H9 (cell line): ENCODE data around the gene LINC01488. TPM values are rescaled to one million over a fixed set of nuclear protein-coding genes. Genes with fewer than 3 reads are reported as not detected.

Experiments
- DNase-seq: peaks from one replicate; pipeline ENCODE4 v3.0.0-alpha.2; 2017
- H2AFZ ChIP-seq: one replicate; pipeline ENCODE4 v1.6.1; 2013; ENCODE audit warnings: mild to moderate bottlenecking, low read length, control low read depth, moderate library complexity
- H2AK5ac ChIP-seq: 2 replicates; pipeline ENCODE4 v1.6.1; 2013; ENCODE audit warnings: low read length, control low read depth, mixed read lengths; ENCODE audit not compliant: insufficient read length
- H2BK120ac ChIP-seq: one replicate; pipeline ENCODE4 v1.6.1; 2013; ENCODE audit warnings: low read depth, mild to moderate bottlenecking, low read length, control low read depth, inconsistent platforms; ENCODE audit not compliant: poor library complexity, severe bottlenecking
- H2BK12ac ChIP-seq: 2 replicates; pipeline ENCODE4 v1.6.1; 2013; ENCODE audit warnings: low read length, control low read depth, mixed read lengths, low read depth; ENCODE audit not compliant: insufficient read length
- H2BK15ac ChIP-seq: 2 replicates; pipeline ENCODE4 v1.6.1; 2013; ENCODE audit warnings: low read depth, low read length, control low read depth
- H2BK20ac ChIP-seq: one replicate; pipeline ENCODE4 v1.6.1; 2013; ENCODE audit warnings: low read depth, mild to moderate bottlenecking, low read length, control low read depth, inconsistent platforms; ENCODE audit not compliant: poor library complexity, severe bottlenecking
- H2BK5ac ChIP-seq: 2 replicates; pipeline ENCODE4 v1.6.1; 2013; ENCODE audit warnings: low read length, control low read depth, mixed read lengths; ENCODE audit not compliant: insufficient read length
- H3K14ac ChIP-seq: 2 replicates; pipeline ENCODE4 v1.6.1; 2013; ENCODE audit warnings: low read length, control low read depth; ENCODE audit not compliant: insufficient read depth
- H3K18ac ChIP-seq: 2 replicates; pipeline ENCODE4 v1.6.1; 2013; ENCODE audit warnings: low read depth, mild to moderate bottlenecking, mixed read lengths, low read length, control low read depth; ENCODE audit not compliant: insufficient read length
- H3K23ac ChIP-seq: 2 replicates; pipeline ENCODE4 v1.6.1; 2013; ENCODE audit warnings: low read length, control low read depth, mixed read lengths, low read depth; ENCODE audit not compliant: insufficient read length
- H3K23me2 ChIP-seq: 2 replicates; pipeline ENCODE4 v1.6.1; 2013; ENCODE audit warnings: low read depth, mild to moderate bottlenecking, mixed read lengths, low read length, control low read depth; ENCODE audit not compliant: insufficient read length, poor library complexity, severe bottlenecking
- H3K27ac ChIP-seq: 2 replicates; pipeline ENCODE4 v1.5.1; 2013; ENCODE audit warnings: low read length, control low read depth, mixed read lengths, low read depth; ENCODE audit not compliant: insufficient read length
- H3K27me3 ChIP-seq: 2 replicates; pipeline ENCODE4 v1.6.1; 2013; ENCODE audit warnings: low read length, control low read depth, inconsistent platforms; ENCODE audit not compliant: insufficient read depth
- H3K4ac ChIP-seq: 2 replicates; pipeline ENCODE4 v1.6.1; 2013; ENCODE audit warnings: low read depth, mild to moderate bottlenecking, control low read depth, inconsistent platforms, low read length, moderate library complexity
- H3K4me1 ChIP-seq: 2 replicates; pipeline ENCODE4 v1.6.1; 2013; ENCODE audit warnings: low read length, control low read depth, inconsistent platforms; ENCODE audit not compliant: insufficient read depth
- H3K4me2 ChIP-seq: 2 replicates; pipeline ENCODE4 v1.6.1; 2013; ENCODE audit warnings: low read length, control low read depth, mixed read lengths; ENCODE audit not compliant: insufficient read length, insufficient read depth
- H3K56ac ChIP-seq: 2 replicates; pipeline ENCODE4 v1.6.1; 2013; ENCODE audit warnings: low read depth, mild to moderate bottlenecking, mixed read lengths, low read length, control low read depth; ENCODE audit not compliant: insufficient read length
- H3K79me1 ChIP-seq: 2 replicates; pipeline ENCODE4 v1.6.1; 2013; ENCODE audit warnings: low read depth, mild to moderate bottlenecking, moderate library complexity, low read length, control low read depth, inconsistent platforms; ENCODE audit not compliant: insufficient read depth, poor library complexity, severe bottlenecking
- H3K79me2 ChIP-seq: 2 replicates; pipeline ENCODE4 v1.6.1; 2013; ENCODE audit warnings: low read length, control low read depth, inconsistent platforms; ENCODE audit not compliant: insufficient read depth
- H3K9ac ChIP-seq: 2 replicates; pipeline ENCODE4 v1.6.1; 2013; ENCODE audit warnings: low read length, control low read depth, mixed read lengths; ENCODE audit not compliant: insufficient read length; ENCODE audit errors: extremely low read depth
- H3K9me3 ChIP-seq: one replicate; pipeline ENCODE4 v1.6.1; 2013; ENCODE audit warnings: low read depth, low read length, inconsistent platforms; ENCODE audit not compliant: control insufficient read depth
- H3T11ph ChIP-seq: one replicate; pipeline ENCODE4 v1.6.1; 2013; ENCODE audit warnings: mild to moderate bottlenecking, low read length, control low read depth, inconsistent platforms
- H4K20me1 ChIP-seq: one replicate; pipeline ENCODE4 v1.6.1; 2013; ENCODE audit not compliant: control insufficient read depth, insufficient read length, insufficient read depth
- H4K5ac ChIP-seq: 2 replicates; pipeline ENCODE4 v1.6.1; 2013; ENCODE audit warnings: low read depth, mild to moderate bottlenecking, mixed read lengths, low read length, control low read depth; ENCODE audit not compliant: insufficient read length
- H4K8ac ChIP-seq: replicated peaks from 2 replicates; pipeline ENCODE4 v1.6.1; 2013; ENCODE audit warnings: low read length, control low read depth, mixed read lengths, low read depth; ENCODE audit not compliant: insufficient read length
- H4K91ac ChIP-seq: 2 replicates; pipeline ENCODE4 v1.6.1; 2013; ENCODE audit warnings: low read depth, mild to moderate bottlenecking, moderate library complexity, mixed read lengths, low read length, control low read depth; ENCODE audit not compliant: insufficient read length
- H3K27ac Mint-ChIP-seq, 3 experiments: 2 replicates in 2 of 3; 3 replicates in 1 of 3; pipeline ENCODE4 v1.8.0; 2020 to 2021; ENCODE audit warnings: mixed read lengths in 3 of 3, mild to moderate bottlenecking in 1 of 3, moderate library complexity in 1 of 3
- H3K27me3 Mint-ChIP-seq: 2 replicates; pipeline ENCODE4 v1.8.0; 2021; ENCODE audit warnings: low read depth, mild to moderate bottlenecking, moderate library complexity, mixed read lengths
- H3K36me3 Mint-ChIP-seq, 3 experiments: 2 replicates in 2 of 3; 3 replicates in 1 of 3; pipeline ENCODE4 v1.8.0; 2020 to 2021; ENCODE audit warnings: low read depth in 3 of 3, mixed read lengths in 3 of 3; ENCODE audit not compliant: insufficient read depth in 1 of 3
- H3K4me1 Mint-ChIP-seq, 2 experiments: 2 replicates each; pipeline ENCODE4 v1.8.0; 2020; ENCODE audit warnings: mixed read lengths in 2 of 2
- H3K4me3 Mint-ChIP-seq, 2 experiments: 2 replicates in 1 of 2; 3 replicates in 1 of 2; pipeline ENCODE4 v1.8.0; 2020 to 2021; ENCODE audit warnings: mild to moderate bottlenecking in 2 of 2, mixed read lengths in 2 of 2, moderate library complexity in 1 of 2
- H3K9me3 Mint-ChIP-seq, 2 experiments: 2 replicates in 1 of 2; 3 replicates in 1 of 2; pipeline ENCODE4 v1.8.0; 2020; ENCODE audit warnings: mild to moderate bottlenecking in 2 of 2, mixed read lengths in 2 of 2, moderate library complexity in 1 of 2
- WGBS: extraction: QIAGEN DNeasy Blood & Tissue Kit; methylation state at CpG from one replicate; pipeline ENCODE4 v1.1.7; 2013; ENCODE audit warnings: missing lambda C conversion rate, low lambda C conversion rate, mixed read lengths; ENCODE audit not compliant: insufficient read length; ENCODE audit errors: extremely low coverage; 5-methylcytosine and 5-hydroxymethylcytosine counted together
- total RNA-seq: library from RNA; stranded (reverse); gene quantifications from 2 replicates; pipeline ENCODE4 v1.2.1, GENCODE V29; 2021
- TF ChIP-seq, protein P1 (sequence below): fragments of 200-600 bp; sonication (generic); conservative IDR thresholded peaks from 3 replicates; pipeline ENCODE4 v1.8.0; 2021; ENCODE audit warnings: antibody characterized with exemption, mild to moderate bottlenecking

The LINC01488 gene
- total RNA-seq, 1 experiment from 2014 or later: not detected

DNA sequence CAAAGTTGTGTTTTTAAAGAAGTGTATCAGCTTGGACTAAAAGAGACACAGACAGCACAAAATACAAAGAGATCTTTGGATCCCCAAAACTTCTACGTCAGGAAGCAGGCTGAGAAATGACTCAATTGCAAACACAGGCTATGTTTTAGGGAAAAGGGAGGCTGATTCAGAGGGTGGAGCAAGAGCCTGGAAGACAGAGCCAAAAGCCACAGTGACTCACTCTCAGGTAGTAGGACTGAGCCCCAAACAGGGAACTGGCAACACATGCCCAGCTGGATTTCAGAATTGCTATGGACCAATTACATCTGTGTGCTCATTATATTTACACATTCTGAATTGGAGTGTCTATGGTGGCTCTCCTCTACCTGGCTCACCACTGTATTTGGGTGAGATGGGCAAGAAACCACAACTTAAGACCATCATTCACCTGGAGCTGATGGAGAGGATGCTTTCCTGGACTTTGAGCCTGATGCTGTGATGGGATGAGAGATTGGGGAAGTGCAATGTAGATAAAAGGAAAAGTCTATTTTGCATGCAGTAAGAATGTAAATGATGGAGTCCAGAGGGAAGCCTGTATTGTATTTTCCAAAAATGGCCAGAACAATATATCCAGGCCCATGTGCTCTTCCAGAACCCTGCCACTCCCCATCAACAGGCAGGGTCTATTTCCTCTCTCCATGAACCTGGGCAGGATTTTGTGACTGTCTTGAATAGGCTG is 20.8 kb upstream of the LINC01488 start:
- Histone ChIP-seq H4K5ac (no peak overlapping the region), H4K20me1 (no peaks in the 10 kb centered on the region), H2BK5ac (no peak overlapping the region), H4K8ac (no peak overlapping the region), H3K23ac (no peak overlapping the region), H2BK120ac (no peak overlapping the region), H2AFZ (no peak overlapping the region), H2AK5ac (no peak overlapping the region), H3K79me2 (no peaks in the 10 kb centered on the region), H3K56ac (no peak overlapping the region), H3K27me3 (no peaks in the 10 kb centered on the region), H2BK20ac (no peak overlapping the region), H3K9ac (no peak overlapping the region), H3K14ac (no peak overlapping the region), H3K27ac (no peak overlapping the region), H3K4me2 (no peak overlapping the region), H3K4me1 (no peaks in the 10 kb centered on the region; the same call in 1 of the 2 replicates), H3T11ph (no peak overlapping the region), H3K18ac (no peak overlapping the region), H2BK15ac (no peak overlapping the region), H2BK12ac (no peak overlapping the region), H3K79me1 (no peaks in the 10 kb centered on the region), H3K23me2 (no peaks in the 10 kb centered on the region), H4K91ac (no peak overlapping the region), H3K4ac (no peak overlapping the region), H3K9me3 (peaks cover 4% of the 10 kb centered on the region)
- Mint-ChIP-seq H3K27me3 (peaks cover 13% of the 10 kb centered on the region), H3K27ac (no peak overlapping the region), H3K36me3 (peaks cover 3 to 25% (median 6%) of the 10 kb centered on the region in 3 experiments; a peak in 6 of 7 replicates), H3K9me3 (peaks cover 13 to 20% of the 10 kb centered on the region in 2 experiments), H3K4me3 (no peak overlapping the region), H3K4me1 (peaks cover 24 to 27% of the 10 kb centered on the region in 2 experiments)
- no CpG with 5 or more reads among the region's 1 CpG for WGBS
- no peak for DNase-seq
- TF ChIP-seq, protein P1, sequence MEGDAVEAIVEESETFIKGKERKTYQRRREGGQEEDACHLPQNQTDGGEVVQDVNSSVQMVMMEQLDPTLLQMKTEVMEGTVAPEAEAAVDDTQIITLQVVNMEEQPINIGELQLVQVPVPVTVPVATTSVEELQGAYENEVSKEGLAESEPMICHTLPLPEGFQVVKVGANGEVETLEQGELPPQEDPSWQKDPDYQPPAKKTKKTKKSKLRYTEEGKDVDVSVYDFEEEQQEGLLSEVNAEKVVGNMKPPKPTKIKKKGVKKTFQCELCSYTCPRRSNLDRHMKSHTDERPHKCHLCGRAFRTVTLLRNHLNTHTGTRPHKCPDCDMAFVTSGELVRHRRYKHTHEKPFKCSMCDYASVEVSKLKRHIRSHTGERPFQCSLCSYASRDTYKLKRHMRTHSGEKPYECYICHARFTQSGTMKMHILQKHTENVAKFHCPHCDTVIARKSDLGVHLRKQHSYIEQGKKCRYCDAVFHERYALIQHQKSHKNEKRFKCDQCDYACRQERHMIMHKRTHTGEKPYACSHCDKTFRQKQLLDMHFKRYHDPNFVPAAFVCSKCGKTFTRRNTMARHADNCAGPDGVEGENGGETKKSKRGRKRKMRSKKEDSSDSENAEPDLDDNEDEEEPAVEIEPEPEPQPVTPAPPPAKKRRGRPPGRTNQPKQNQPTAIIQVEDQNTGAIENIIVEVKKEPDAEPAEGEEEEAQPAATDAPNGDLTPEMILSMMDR: no peak
